Activated T-cell treated with anti-CD3 and anti-CD28 coated beads for 48 hours (primary cell): Measurements from ENCODE around the gene ZNF85.
A peak's percentile ranks its signal among the peaks of the same experiment; 100 is the strongest.
"Not testable (repeated sequence)": the region's sequence is repeated elsewhere in the genome, so short reads cannot be mapped to it uniquely, and the experiment has no call there.

ENCODE experiments used
- DNase-seq: peaks from one replicate; pipeline ENCODE4 v3.0.0-alpha.2; 2020; ENCODE audit warnings: low read depth

The ZNF85 gene

GRCh38 chr19:20923077-20923871 lies at the start of gene ZNF85:
Gene ZNF85 (plus strand): TSS chr19:20923251. CDS start chr19:20923401, 150 bp downstream.
- DNase-seq: peak; percentile 80

GRCh38 chr19:20879501-20879900 lies 43.5 kb upstream of the ZNF85 start:
- no peak for DNase-seq

- no peak for DNase-seq
Measured at GRCh38 chr19:20912973-20913372, 10.1 kb upstream of the ZNF85 start.

GRCh38 chr19:20925481-20925880 lies 2.4 kb downstream of the ZNF85 start:
- no peak for DNase-seq

GRCh38 chr19:20926796-20927195 lies 3.7 kb downstream of the ZNF85 start:
- no peak for DNase-seq

- no peak for DNase-seq
Measured at GRCh38 chr19:20928371-20928770, 5.3 kb downstream of the ZNF85 start.

GRCh38 chr19:20936322-20936947 lies 13.4 kb downstream of the ZNF85 start:
- DNase-seq: not testable (repeated sequence)

- not testable (repeated sequence) for DNase-seq
Measured at GRCh38 chr19:20952561-20953095, 29.6 kb downstream of the ZNF85 start.

- DNase-seq: peak; percentile 6
Measured at GRCh38 chr19:20964798-20965197, 41.7 kb downstream of the ZNF85 start.

- no peak for DNase-seq
Measured at GRCh38 chr19:20968092-20968491, 45.0 kb downstream of the ZNF85 start.

GRCh38 chr19:20969498-20969897 lies 46.4 kb downstream of the ZNF85 start:
- no peak for DNase-seq

- no peak for DNase-seq
Measured at GRCh38 chr19:20969898-20970297, 46.8 kb downstream of the ZNF85 start.

- DNase-seq: not testable (repeated sequence)
Measured at GRCh38 chr19:20992788-20993187, 69.7 kb downstream of the ZNF85 start.

GRCh38 chr19:20999731-21000352 lies 76.8 kb downstream of the ZNF85 start:
- DNase-seq: peak; percentile 85
